D341Med (cell line): Measurements from ENCODE around the gene FARSB.

Experiments
- DNase-seq: peaks from one replicate; pipeline ENCODE4 v3.0.0; 2012; ENCODE audit warnings: low spot score

FARSB gene

DNA sequence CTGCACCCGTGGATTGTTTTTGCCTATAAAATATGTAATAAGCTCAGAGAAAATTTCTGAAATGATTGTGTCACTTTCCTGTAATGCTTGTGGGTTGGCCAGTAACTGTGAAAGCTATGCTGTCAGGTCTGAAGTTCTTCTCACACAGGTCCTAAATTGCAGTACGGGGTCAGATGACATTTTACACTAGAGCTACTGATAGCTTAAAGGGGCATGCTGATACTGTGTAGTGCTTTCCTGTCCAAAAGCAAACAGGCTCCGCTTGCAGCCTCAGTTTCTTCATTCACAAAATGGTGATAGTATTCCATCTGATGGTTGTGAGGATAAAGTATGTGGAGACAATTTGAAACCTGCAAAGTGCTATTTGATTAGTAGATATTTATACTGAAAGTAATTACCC lies 7.6 kb upstream of the FARSB start:
- DNase-seq: no peak

DNA sequence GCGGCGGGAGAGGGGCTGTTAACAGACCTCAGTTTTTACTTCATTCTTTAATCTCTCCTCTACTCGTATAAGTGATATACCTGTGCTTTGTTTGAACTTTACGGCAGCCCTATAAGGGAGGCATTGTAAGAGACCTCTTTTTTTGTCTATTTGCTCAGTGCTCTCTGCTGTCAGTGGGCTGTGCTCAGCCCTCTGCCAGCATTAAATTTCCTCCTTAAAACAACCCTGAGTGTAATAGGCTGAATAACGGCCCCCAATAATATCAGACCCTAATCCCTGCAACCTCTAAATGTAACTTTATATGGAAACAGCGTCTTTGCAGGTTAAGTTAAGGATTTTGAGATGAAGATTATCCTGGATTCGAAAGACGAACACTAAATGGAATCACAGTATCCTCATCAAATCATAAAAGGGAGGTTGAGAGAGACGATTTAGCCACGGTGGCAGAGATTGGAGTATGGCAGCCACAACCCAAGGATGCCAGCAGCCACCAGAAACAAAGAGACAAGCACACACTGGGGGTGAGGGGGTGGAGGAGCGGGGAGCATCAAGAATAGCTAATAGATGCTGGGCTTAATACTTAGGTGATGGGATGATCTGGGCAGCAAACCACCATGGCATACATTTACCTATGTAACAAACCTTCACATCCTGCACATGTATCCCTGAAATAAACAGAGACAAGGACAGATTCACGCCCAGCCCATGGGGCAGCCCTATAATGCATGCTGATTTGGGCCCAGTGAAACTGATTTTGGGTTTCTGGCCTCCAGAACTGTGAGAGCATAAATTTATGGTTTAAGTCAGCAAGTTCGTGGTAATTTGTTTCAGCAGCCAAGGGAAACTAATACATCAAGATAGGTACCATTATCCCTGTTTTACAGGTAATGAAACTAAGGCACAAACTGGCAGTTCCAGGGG lies 894 bp upstream of the FARSB start:
- peak; percentile 30 for DNase-seq

DNA sequence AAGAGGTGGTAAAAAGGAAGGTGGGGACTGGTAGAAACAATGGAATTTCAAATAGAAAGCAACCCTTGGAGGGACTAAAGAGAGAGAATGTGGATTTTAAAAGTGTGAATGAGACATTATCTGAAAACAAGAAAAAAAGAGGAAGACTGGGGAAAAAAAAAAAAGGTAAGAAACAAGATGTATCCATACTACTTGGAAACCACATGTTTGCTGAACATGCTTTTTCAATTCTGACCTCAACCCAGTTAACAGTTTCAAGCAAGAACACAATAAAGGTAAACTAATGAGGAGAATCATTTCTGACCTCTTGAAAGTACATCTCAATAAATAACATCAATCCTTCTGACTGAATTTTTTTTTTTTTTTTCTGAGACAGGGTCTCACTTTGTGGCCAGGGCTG lies 2.6 kb downstream of the FARSB start:
- DNase-seq: no peak

DNA sequence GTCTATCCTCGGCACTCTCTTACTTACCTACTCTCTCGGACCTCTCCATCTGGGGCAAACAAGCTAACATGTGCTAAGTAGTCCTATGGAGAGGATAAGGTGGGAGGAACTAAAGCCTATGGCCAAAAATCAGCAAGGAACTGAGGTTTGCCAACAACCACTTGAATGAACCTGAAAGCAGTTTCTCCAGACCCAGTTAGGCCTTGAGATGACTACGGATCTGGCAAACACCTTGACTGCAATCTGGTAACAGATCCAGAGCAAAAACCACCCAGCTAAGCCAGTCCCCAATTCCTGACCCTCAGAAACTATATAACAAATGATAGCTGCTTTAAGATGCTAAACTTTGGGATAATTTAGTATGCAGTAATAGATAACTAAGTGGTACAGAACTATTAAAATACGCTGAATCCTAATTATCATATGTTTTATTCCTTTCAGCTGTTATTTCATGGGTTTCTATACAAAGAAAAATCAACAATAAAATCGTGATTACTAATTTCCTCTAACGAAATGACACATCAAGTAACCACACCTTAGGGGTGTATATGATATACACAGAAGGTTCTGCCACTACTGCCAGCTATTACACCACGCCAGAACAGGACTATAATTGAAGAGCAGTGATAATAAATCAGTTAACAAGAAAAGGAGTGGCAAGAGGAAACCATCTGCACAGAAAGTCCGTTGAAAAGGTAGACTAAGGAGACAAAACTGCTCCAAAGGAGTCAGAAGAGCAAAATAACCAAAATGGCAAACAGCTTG lies 3.2 kb downstream of the FARSB start:
- DNase-seq: no peak

DNA sequence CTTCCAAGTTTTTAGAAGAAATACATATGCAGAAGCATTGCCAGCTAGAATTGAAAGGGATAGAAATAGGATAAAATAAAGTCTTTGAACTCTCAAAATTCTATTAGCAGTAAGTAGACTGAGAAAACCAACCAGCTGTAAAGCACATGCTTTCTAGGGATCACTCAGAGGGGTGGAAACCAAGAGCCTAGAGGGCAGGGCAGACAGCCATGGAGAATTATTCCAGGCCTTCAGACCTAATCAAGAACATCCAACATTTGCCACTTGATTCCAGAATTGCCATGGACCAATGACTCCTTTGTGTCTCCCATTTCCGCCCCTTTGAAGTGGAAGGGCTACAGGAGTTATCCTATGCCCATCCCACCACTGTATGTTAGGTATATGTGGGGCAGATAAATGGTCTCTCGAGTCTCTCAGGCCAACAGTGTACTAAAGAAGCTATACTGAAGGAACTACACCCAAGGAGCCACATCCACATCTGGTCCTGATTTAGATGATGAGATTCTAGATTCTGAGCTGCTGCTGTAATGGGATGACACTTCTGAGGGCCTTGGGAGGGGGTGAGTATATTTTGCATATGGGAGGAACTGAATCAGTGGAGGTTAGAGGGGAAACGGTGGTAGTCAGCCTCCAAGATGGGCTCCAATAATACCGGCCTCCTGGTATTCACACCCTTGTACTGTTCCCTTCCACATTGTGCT lies 4.0 kb downstream of the FARSB start:
- DNase-seq: no peak

DNA sequence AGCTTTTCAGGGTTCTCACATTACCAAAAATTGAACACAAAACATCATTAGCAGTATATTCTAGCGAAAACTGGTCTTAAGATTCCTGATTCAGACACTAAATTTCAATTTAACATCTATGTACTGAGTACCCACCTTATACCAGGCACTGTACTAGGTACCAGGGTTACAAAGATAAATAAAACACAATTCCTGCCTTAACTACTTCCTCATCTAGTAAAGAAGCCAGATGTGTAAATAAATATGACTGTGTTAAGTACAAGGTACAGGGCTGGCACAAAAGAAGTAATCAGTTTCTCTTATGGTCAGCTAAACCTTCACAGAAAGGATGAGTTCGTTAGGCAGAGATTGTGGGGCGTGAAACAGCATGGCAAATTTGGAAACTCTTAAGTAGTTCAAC lies 6.1 kb downstream of the FARSB start:
- no peak for DNase-seq

DNA sequence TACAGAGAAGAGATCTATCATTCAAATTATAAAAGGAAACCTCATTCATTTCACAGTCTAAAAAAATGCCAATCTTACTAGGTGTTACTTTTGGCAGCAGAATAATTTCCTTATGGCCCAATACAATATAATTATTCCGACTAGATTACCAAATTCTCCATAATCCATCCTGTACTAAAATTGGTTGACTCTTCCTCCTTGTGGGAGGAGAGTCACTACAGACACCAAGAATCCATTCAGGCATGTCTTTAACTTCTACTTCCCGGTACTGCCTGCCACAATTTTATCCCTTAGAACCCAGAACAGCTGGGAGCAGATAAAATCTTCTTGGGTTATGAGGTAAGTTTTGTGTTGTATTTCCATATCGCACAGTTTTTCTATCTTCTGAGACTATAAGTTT lies 9.9 kb downstream of the FARSB start:
- DNase-seq: no peak

DNA sequence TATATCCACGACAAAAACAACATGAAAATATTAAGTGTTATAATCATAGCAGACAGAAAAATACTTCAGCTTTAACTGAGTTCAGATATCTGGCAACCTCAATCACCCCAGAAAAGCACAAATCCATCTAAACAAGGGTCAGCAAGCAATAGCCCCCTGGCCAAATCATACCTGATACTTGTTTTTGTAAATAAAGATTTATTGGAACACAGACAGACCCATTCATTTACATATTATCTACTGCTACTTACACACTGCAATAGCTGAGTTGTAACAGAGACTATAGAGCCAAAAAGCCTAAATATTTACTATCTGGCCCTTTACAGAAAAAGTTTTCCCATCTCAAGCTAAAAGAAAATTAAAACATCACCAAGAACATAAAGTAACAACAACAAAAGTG lies 12.8 kb downstream of the FARSB start:
- DNase-seq: no peak

DNA sequence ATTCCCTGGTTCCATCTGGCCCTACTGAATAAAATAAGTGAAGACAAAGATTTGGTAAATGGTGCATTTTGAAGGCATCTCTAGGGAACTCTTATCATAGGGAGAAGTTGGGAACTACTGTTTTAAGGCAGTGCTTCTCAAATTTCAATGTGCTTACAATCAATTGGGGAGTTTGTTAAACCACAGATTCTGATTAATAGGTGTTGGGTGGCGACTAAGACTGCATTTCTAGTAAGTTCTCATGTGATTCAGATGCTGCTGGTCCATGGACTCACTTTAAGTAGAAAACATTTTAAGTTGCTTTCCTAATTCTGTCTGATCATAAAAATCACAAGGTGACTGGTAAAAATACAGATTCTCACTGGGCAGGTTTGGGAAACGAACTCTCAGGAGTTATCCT lies 14.6 kb downstream of the FARSB start:
- DNase-seq: no peak

DNA sequence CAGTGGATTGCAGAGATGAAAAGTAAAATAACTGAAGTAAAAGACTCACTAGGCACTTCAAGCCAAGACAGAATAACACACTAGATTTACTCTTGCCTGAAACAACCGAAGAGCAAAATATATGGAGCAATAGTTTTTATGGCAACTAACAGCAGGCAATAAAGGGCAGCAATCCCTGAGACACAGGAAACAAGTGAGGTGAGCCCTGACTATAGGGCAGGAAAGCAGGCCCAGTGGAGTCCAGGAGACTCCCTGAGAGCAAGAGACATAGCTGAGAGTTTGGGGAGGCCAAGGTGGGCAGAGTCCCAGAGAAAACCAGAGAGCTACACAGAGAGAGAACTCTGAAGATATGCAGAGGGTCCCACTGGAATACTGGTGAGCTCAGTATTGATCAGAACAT lies 18.8 kb downstream of the FARSB start:
- no peak for DNase-seq

DNA sequence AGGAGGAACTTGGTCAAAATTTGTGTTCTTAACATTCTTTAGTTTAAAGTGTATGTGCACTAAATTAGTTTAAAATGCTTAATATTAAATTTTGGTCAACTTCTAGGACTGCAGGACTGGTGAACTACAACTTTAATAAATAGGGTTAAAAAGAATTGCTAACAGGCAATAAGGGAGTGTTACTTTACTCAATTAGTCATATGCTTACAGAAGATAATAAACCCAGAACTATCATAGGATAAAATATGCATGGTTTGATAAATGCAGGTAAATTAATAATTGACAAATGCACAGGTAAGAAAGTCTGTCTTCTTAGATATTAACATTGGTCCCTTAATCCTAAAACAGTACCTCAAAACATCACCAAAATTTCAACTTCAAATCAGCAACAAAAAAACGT lies 20.6 kb downstream of the FARSB start:
- DNase-seq: no peak

DNA sequence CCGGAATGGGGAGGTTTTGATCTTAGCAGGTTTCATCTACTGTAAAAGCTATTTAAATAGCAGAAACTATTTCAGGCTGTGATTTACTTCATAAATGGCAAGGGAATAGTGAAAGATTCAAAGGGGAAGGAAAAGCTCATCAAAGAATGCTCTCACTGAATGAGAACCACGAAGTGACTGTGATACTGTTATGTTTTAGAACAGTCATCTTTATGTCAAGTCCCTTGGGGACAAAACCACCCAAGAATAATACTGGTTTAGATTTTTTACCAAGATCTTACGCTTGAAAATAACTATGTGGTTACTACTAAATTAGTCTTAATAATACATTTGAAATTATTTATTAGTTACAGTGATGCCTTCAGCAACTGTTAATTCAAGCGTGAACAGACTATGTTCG lies 28.1 kb downstream of the FARSB start:
- no peak for DNase-seq

DNA sequence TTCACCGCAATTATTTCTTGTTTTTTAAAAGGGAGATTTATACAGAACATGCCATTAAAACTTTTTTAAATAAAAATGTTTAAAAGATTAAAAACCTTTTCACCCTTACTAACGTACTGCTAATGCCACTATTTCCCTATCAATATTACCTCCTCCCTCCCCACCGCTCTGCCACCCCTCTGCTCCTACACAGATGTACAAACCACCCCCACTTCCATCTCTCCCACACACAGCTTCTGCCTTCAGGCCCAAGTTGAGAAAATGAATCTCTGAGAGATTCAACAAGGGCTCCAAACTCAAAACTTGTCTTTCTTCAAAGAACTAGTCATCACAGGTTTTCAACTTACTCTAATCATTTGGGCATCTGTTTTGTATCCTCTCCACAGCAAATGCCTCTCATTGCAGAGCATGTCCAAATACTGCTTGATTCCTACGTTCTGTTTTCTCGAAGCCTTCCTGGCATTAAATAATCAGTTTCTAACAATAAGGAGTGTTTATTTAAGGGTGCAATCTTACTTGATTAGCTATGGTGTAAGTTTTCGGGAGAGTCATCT lies 32.1 kb downstream of the FARSB start:
- no peak for DNase-seq

DNA sequence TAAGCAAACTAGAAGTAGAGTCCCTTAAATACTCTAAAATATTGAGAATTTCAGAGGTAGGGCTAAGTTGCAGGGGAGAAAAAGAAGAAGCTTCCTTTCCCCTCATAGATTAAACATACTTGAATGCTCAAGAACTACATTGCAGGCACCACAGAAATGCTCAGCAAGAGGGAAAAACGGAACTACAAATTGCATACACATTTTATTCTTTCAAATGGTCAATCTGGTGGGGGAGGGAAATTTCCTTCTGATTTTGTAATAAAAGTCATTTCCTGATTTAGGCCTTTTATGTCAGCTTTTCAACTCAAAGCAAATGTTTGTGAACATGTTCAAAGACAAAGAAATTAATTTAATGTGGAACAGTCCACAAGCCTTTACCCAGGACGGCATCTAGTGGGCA lies 33.0 kb downstream of the FARSB start:
- no peak for DNase-seq

DNA sequence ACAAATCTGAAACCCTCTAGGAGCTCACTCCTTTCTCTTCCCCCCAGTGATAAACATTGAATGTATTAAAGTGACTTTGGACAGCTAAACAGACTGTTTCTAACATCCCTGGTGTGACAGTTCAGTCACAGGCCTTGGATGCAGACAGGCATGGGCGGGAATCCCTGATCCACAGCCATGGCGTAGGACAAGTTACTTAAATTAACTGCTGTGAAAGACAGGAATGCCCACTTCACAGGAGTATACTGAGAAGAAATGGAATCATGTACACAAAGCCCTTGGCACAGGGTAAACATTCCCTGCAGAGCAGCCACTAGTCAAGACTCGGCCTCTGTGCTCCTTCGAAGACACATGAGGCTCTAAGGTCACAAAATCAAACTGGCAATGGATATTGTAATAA lies 34.0 kb downstream of the FARSB start:
- no peak for DNase-seq

DNA sequence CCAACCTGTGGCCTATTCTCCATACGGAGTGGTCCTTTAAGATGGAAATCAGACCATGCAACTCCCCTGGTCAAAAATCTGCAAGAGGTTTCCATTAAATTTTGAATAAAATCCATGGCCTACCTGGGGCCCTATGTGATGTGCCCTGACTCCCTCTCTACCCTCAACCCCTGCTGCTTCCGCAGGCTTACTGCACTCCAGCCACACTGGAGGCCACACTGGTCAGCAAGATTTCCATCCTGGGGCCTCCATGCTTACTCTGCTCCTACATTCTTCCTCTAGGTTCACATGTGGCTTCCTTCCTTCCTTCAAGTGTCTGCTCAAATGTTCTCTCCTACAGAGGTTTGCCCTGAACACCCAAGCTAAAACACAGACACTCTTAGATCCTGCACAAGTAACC lies 40.6 kb downstream of the FARSB start:
- no peak for DNase-seq

DNA sequence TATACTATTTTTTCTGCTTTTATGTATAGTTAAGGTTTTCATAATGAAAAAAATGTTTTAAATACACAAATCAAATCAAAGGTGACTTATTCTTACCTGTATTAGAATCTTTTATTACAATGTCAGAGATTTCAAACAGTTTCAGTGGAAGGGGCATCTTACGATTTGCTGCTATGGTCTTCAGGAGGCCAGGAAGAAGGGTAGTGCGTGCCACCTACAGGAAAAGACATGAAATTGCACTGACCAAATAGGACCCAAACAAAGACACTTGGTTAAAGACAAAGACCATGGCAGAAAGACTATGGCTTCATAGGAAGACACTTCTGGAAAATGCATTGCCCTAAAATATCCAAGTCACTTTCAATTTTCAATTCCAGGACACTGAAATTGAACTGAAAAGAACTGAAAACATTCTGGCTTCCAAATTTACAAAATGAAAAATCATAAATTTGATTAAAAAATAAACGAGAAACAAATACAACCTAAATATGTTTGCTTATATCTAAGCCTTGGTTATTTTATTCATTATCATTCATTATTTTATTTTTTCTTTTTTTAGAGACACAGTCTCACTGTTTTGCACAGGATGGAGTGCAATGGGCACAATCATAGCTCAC lies 42.1 kb downstream of the FARSB start:
- peak; percentile 70 for DNase-seq

DNA sequence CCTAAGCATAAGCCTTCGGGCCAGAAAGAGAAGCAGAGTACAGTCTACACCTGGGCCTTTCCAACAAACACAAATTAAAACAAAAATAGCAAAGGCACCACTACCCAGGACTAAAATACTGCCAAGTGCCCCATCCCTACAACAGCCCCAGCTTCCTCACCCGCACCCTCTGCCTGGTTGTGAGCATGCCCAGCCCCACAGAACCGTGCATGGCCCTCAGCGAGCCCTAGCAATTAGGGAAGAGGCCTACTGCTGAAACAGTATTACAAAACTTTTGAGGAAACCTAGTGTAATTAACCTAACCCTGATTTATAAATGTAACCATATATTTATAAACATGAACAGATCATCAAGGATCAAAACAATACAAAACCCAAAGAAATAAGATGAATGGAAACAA lies 44.2 kb downstream of the FARSB start:
- DNase-seq: no peak

DNA sequence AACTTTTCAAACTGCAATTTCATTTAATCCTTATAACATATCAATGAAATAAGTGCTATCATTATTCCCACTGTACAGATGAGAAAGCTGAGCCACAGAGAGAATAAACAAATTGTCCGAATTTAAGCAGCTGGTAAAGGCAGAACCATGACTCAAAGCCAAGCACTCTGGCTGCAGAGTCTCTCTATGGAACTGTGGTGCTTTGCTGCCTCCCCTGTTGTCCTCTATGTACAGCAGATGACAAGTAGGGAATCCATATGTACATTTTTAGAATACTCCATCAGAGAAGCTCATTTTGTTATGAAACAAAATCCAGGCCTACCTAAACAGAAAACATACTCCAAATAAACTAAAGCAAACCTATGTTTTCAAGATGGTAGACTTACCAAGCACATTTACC lies 45.1 kb downstream of the FARSB start:
- no peak for DNase-seq

DNA sequence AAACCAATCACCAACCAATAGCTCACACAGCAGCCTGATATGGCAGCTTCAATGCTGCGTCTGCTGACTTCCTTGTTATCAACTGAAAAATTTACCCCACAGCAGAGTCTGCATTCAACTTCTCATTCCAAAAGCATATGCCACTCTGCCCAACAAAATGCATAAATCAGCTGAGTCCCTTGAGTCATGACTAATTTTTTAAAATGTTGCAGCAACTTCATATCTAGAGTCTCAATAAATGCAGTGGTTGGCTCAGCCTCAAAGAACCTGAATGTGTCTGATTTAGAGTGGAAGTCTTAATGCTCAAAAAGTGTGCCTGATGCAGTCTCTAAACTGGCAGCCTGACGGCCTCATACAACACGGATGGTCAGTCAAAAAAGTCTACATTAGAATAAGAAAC lies 46.5 kb downstream of the FARSB start:
- no peak for DNase-seq

DNA sequence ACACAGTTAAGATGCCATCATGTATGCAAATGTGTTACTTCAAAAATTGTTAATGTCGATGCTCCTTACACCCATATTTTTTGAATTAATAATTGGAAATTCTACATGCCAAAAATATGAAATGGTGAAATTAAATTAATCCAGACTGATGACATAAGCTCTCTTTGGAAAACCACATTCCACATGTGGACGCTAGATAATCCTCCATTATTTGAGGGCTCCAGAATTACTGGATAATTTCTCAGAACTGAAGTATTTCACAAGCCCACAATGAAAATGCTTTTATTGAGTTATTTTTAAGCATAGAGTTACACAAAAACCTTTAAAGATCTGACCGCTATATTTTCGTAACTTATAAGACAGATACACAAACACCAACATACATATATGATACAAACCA lies 47.8 kb downstream of the FARSB start:
- DNase-seq: no peak

DNA sequence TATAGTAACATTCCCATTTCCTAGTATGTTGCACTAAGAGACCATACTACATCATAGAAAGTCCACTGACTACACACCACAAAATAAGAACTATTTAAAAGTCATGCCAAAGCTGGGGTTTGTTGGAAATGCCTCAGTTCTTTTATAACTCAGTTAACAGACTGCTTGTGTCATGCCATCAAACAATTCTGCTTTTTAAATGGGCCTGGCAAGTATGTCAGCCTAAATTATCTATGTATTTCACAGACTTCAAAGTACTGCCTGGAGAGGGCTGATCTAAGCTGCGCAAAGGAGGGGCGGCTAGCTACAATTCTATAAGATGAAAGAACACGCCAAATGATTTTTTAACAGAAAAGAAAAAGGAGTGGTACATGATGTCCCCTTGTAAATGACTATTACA lies 49.6 kb downstream of the FARSB start:
- no peak for DNase-seq
